Suprapubic skin (tissue), 4 donors: ENCODE data around the gene DPYSL4.

Experiments
- POLR2A ChIP-seq, 2 donors: fragments of 450-650 bp; IDR thresholded peaks; one replicate each; pipeline ENCODE4 v1.6.1; 2017; ENCODE audit warnings: antibody characterized with exemption in 2 of 2, mild to moderate bottlenecking in 2 of 2, moderate library complexity in 2 of 2
- POLR2AphosphoS5 ChIP-seq, 3 donors: sonication (generic); formaldehyde crosslinking; IDR thresholded peaks; one replicate each; pipeline ENCODE4 v1.6.1; 2017; ENCODE audit warnings: antibody characterized with exemption in 3 of 3
- TF ChIP-seq, protein P1 (sequence below), 2 donors: fragments of 200-600 bp in 1 of 2; fragments of 450-650 bp in 1 of 2; sonication (generic) in 1 of 2; IDR thresholded peaks; one replicate each; pipeline ENCODE4 v1.5.1; 2016 to 2019; ENCODE audit warnings: antibody characterized with exemption in 2 of 2, mild to moderate bottlenecking in 1 of 2, moderate library complexity in 1 of 2

- TF ChIP-seq, protein P1, sequence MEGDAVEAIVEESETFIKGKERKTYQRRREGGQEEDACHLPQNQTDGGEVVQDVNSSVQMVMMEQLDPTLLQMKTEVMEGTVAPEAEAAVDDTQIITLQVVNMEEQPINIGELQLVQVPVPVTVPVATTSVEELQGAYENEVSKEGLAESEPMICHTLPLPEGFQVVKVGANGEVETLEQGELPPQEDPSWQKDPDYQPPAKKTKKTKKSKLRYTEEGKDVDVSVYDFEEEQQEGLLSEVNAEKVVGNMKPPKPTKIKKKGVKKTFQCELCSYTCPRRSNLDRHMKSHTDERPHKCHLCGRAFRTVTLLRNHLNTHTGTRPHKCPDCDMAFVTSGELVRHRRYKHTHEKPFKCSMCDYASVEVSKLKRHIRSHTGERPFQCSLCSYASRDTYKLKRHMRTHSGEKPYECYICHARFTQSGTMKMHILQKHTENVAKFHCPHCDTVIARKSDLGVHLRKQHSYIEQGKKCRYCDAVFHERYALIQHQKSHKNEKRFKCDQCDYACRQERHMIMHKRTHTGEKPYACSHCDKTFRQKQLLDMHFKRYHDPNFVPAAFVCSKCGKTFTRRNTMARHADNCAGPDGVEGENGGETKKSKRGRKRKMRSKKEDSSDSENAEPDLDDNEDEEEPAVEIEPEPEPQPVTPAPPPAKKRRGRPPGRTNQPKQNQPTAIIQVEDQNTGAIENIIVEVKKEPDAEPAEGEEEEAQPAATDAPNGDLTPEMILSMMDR (IDR thresholded peaks at IDR 0.05), result no peak
- no peak for TF ChIP-seq POLR2A (IDR thresholded peaks at IDR 0.05)
- TF ChIP-seq POLR2AphosphoS5 (IDR thresholded peaks at IDR 0.05), result no peak
Measured at GRCh38 chr10:132164761-132165278, 21.9 kb upstream of the DPYSL4 start.
